ENCODE measurements around the gene ZPBP2. TPM values are rescaled to one million over a fixed set of nuclear protein-coding genes. Genes with fewer than 3 reads are reported as not detected.

ZPBP2 gene, protein sequence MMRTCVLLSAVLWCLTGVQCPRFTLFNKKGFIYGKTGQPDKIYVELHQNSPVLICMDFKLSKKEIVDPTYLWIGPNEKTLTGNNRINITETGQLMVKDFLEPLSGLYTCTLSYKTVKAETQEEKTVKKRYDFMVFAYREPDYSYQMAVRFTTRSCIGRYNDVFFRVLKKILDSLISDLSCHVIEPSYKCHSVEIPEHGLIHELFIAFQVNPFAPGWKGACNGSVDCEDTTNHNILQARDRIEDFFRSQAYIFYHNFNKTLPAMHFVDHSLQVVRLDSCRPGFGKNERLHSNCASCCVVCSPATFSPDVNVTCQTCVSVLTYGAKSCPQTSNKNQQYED
- total RNA-seq: not detected

- Mint-ChIP-seq H3K27ac (peak within 1 kb of the TSS; percentile 85 to 98), H3K9me3 (no peaks in the 10 kb centered on the region), H3K36me3 (peaks cover 19 to 20% of the 10 kb centered on the region in 2 donors)
- DNase-seq (ENCODE audit: low spot score in 2 of 2) (peak; percentile 43 to 75), ATAC-seq (no peak)
Measured at GRCh38 chr17:39867880-39868553, at the start of gene ZPBP2. Gene ZPBP2, plus strand, starts transcription at chr17:39868202. Its CDS starts 153 bp downstream, at chr17:39868355.

DNA sequence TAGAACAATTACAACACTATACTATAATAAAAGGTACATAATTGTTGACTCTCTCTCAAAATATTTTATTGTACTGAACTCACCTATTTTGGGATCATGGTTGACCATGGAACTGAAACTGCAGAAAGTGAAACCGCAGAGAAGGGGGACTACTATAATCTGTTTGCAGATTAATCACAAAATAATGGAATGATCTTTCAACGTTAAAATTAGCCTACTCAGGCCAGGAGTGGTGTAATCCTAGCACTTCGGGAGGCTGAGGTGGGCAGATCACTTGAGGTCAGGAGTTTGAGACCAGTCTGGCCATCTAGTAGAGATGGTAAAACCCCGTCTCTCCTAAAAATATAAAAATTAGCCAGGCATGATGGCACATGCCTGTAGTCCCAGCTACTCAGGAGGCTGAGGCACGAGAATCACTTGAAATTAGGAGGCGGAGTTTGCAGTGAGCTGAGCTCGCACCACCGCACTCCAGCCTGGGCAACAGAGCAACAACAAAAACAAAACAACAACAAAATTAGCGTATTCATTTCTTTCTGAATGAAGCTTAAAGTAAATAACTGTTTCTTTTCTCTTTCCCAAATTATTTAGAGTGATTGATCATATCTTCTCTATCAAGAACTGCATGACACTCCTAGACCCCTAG, 49.5 kb upstream of the ZPBP2 start:
- ATAC-seq (no peak), DNase-seq (ENCODE audit: low spot score in 2 of 2) (no peak)
- Mint-ChIP-seq H3K9me3 (peaks cover 7 to 18% of the 10 kb centered on the region in 2 donors), H3K36me3 (peaks cover 32 to 44% of the 10 kb centered on the region in 2 donors), H3K27ac (peak overlapping the region; percentile 74 to 85)

GRCh38 chr17:39820541-39820940, 47.5 kb upstream of the ZPBP2 start:
- DNase-seq (ENCODE audit: low spot score in 2 of 2) (no peak), ATAC-seq (no peak)
- Mint-ChIP-seq H3K27ac (peak overlapping the region; percentile 23 to 81), H3K9me3 (peaks cover 18 to 34% of the 10 kb centered on the region in 2 donors), H3K36me3 (peaks cover 46 to 59% of the 10 kb centered on the region in 2 donors)

GRCh38 chr17:39820987-39821386, 47.0 kb upstream of the ZPBP2 start:
- Mint-ChIP-seq H3K36me3 (peaks cover 50 to 63% of the 10 kb centered on the region in 2 donors), H3K9me3 (peaks cover 18 to 35% of the 10 kb centered on the region in 2 donors), H3K27ac (peak overlapping the region; percentile 81)
- no peak for DNase-seq (ENCODE audit: low spot score in 2 of 2)
- no peak for ATAC-seq

DNA sequence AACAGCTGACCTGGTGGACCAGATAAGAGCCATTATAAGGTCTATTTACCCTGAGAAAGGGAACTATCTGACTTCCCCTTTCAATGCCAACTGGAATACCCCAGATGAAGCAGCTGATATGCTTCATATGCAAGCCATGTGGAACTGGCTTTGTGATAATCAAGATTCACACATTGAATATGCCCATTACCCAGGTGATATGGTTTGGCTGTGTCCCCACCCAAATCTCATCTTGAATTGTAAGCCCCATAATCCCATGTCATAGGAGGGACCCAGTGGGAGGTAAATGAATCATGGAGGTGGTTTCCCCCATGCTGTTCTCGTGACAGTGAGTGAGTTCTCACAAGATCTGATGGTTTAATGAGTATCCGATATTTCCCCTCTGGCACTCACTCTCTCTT, 46.0 kb upstream of the ZPBP2 start:
- DNase-seq (ENCODE audit: low spot score in 2 of 2) (peak in 1 of 2 donors; percentile 61), ATAC-seq (peak; percentile 25 to 83)
- H3K36me3 Mint-ChIP-seq: peaks cover 60 to 71% of the 10 kb centered on the region in 2 donors
- peak overlapping the region in 1 of 2 donors; percentile 81 for H3K27ac Mint-ChIP-seq
- H3K9me3 Mint-ChIP-seq: peaks cover 21 to 41% of the 10 kb centered on the region in 2 donors

DNA sequence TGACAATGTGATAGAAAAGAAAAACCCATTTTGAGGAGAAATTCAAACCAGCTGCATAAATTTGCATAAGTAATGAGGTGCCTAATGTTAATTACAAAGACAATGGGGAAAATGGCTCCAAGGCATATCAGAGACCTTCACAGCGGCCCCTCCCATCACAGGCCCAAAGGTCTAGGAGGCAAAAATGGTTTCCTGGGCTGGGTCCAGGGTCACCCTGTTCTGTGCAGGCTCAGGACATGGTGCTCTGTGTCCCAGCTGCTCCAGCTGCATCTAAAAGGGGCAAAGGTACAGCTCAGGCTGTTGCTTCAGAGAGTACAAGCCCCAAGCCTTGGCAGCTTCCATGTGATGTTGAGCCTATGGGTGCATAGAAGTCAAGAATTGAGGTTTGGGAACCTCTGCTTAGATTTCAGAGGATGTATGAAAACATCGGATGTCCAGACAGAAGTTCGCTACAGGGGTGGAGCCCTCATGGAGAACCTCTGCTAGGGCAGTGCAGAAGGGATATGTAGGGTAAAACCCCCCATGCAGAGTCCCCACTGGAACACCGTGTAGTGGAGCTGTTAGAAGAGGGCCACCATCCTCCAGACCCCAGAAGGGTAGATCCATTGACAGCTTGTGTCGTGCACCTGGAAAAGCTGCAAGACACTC, 44.5 kb upstream of the ZPBP2 start:
- Mint-ChIP-seq H3K27ac (peak overlapping the region in 1 of 2 donors; percentile 81), H3K9me3 (peaks cover 21 to 41% of the 10 kb centered on the region in 2 donors), H3K36me3 (peaks cover 72 to 79% of the 10 kb centered on the region in 2 donors)
- ATAC-seq: no peak
- no peak for DNase-seq (ENCODE audit: low spot score in 2 of 2)

DNA sequence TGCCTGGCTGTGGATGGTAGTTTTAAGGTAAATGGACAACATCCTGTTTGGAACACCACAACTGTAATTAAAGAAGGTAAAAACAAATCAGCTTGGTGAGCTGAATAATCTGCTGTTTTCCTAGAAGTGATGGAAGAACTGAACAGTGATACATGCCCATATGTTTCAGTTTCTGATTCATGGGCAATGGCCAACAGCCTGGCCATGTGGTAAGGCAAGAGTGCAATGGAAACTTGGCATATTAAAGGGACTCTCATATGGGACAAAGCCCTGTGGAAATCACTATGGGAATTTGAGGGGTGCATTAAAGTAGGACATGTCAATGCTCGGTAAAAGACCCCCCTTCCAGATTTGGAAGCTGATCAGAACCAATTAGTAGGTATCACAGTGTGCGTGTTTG, 41.7 kb upstream of the ZPBP2 start:
- Mint-ChIP-seq H3K9me3 (peaks cover 21 to 37% of the 10 kb centered on the region in 2 donors), H3K27ac (peak overlapping the region; percentile 52 to 57), H3K36me3 (peaks cover 64 to 70% of the 10 kb centered on the region in 2 donors)
- ATAC-seq (peak in 1 of 2 donors; percentile 11), DNase-seq (ENCODE audit: low spot score in 2 of 2) (no peak)

DNA sequence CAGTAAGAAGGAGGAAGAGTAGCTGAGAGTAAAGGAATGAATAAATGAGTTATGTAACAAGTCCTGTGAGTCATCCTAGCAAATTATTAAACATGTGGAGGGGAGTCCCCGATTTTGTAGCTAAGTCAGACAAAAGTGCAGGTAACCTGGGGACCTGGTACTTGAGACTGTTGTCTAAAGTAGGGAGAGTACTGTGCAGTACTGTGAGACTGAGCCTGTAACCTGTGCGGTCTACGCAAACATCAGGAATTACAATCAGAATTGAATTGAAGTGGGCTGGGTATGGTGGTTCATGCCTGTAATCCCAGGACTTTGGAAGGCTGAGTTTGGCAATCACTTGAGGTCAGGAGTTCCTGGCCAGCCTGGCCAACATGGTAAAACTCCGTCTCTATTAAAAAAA, 39.6 kb upstream of the ZPBP2 start:
- Mint-ChIP-seq H3K36me3 (peaks cover 48% of the 10 kb centered on the region in 2 donors), H3K27ac (peak overlapping the region in 1 of 2 donors; percentile 39), H3K9me3 (peaks cover 15 to 23% of the 10 kb centered on the region in 2 donors)
- no peak for DNase-seq (ENCODE audit: low spot score in 2 of 2)
- ATAC-seq: peak in 1 of 2 donors; percentile 19

- H3K36me3 Mint-ChIP-seq: peaks cover 34 to 40% of the 10 kb centered on the region in 2 donors
- ATAC-seq (no peak), DNase-seq (ENCODE audit: low spot score in 2 of 2) (no peak)
- H3K9me3 Mint-ChIP-seq: peaks cover 0 to 1% of the 10 kb centered on the region in 2 donors
- no peak overlapping the region for H3K27ac Mint-ChIP-seq
Measured at GRCh38 chr17:39831588-39831987, 36.4 kb upstream of the ZPBP2 start.

GRCh38 chr17:39834017-39834416, 34.0 kb upstream of the ZPBP2 start:
- Mint-ChIP-seq H3K27ac (peak overlapping the region in 1 of 2 donors; percentile 74), H3K36me3 (peaks cover 29 to 43% of the 10 kb centered on the region in 2 donors), H3K9me3 (peaks cover 8 to 9% of the 10 kb centered on the region in 2 donors)
- DNase-seq (ENCODE audit: low spot score in 2 of 2) (no peak), ATAC-seq (peak; percentile 93 to 98)

- ATAC-seq: no peak
- Mint-ChIP-seq H3K9me3 (peaks cover 10 to 19% of the 10 kb centered on the region in 2 donors), H3K36me3 (peaks cover 40 to 55% of the 10 kb centered on the region in 2 donors), H3K27ac (peak overlapping the region in 1 of 2 donors; percentile 74)
- DNase-seq (ENCODE audit: low spot score in 2 of 2): no peak
Measured at GRCh38 chr17:39835038-39835786, 32.8 kb upstream of the ZPBP2 start.

- peaks cover 48 to 64% of the 10 kb centered on the region in 2 donors for H3K36me3 Mint-ChIP-seq
- no peak for DNase-seq (ENCODE audit: low spot score in 2 of 2)
Measured at GRCh38 chr17:39836117-39836516, 31.9 kb upstream of the ZPBP2 start.

DNA sequence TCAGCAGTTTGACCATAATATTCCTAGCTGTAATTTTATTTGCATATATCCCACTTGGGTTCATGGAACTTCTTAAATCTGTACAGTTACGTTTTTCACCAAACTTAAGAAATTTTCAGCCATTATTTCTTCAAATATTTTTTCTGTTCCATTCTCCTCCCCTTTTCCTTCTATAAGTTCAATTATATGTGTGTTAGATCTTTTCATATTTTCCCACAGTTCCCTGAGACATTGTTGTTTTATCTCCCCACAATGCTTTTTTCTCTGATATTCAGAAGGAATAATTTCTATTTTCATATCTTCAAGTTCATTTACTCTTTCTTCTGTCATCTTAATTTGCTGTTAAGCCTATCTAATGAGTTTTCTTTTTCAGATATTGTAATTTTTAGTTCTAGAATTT, 29.9 kb upstream of the ZPBP2 start:
- Mint-ChIP-seq H3K9me3 (peaks cover 10 to 23% of the 10 kb centered on the region in 2 donors), H3K27ac (peak overlapping the region in 1 of 2 donors; percentile 54), H3K36me3 (peaks cover 53 to 75% of the 10 kb centered on the region in 2 donors)
- DNase-seq (ENCODE audit: low spot score in 2 of 2): no peak
- no peak for ATAC-seq

More at GRCh38 chr17:39836117-39836516, 31.9 kb upstream of the ZPBP2 start:
- Mint-ChIP-seq H3K27ac (peak overlapping the region in 1 of 2 donors; percentile 1), H3K9me3 (peaks cover 10 to 23% of the 10 kb centered on the region in 2 donors)
- ATAC-seq: no peak

- H3K9me3 Mint-ChIP-seq: peaks cover 10 to 23% of the 10 kb centered on the region in 2 donors
- no peak for ATAC-seq
- peaks cover 53 to 74% of the 10 kb centered on the region in 2 donors for H3K36me3 Mint-ChIP-seq
- H3K27ac Mint-ChIP-seq: no peak overlapping the region
- DNase-seq (ENCODE audit: low spot score in 2 of 2): no peak
Measured at GRCh38 chr17:39838784-39839183, 29.2 kb upstream of the ZPBP2 start.

- H3K9me3 Mint-ChIP-seq: peaks cover 10 to 23% of the 10 kb centered on the region in 2 donors
- no peak overlapping the region for H3K27ac Mint-ChIP-seq
- peaks cover 36 to 53% of the 10 kb centered on the region in 2 donors for H3K36me3 Mint-ChIP-seq
- ATAC-seq (no peak), DNase-seq (ENCODE audit: low spot score in 2 of 2) (no peak)
Measured at GRCh38 chr17:39841134-39841683, 26.8 kb upstream of the ZPBP2 start.

All from activated naive CD4-positive, alpha-beta T cell treated with anti-CD3 and anti-CD28 coated beads, Interleukin-2, amount 50 U/mL, for 72 hours (primary cell).